ENCODE measurements around the gene PUS10. TPM values are rescaled to one million over a fixed set of nuclear protein-coding genes. Genes with fewer than 3 reads are reported as not detected.

PUS10 gene
- total and polyA plus RNA-seq, 2 experiments from 2014 or later = 6.7 to 7.1 TPM

- no peaks in the 10 kb centered on the region for H3K27me3 ChIP-seq (replicated peaks; ENCODE audit: insufficient read depth)
- no peak overlapping the region for H3K9ac ChIP-seq
- no peak overlapping the region for H3K27ac ChIP-seq
- no peak for TF ChIP-seq EZH2phosphoT487 (IDR thresholded peaks at IDR 0.05; ENCODE audit: insufficient read depth, low read depth)
- 59 to 64% methylated on average over 4 of the region's 4 CpGs for WGBS, 2 experiments (ENCODE audit: low coverage in 1 of 2, low lambda C conversion rate in 2 of 2, missing lambda C conversion rate in 2 of 2)
- H3K9me2 ChIP-seq (ENCODE audit: insufficient read depth) = no peaks in the 10 kb centered on the region
- H3K9me3 ChIP-seq (ENCODE audit: low read depth) = no peaks in the 10 kb centered on the region
- H3K4me2 ChIP-seq (ENCODE audit: unreplicated experiment) = no peak overlapping the region
- H3F3A ChIP-seq (ENCODE audit: insufficient read depth) = no peaks in the 10 kb centered on the region
- in situ Hi-C loops (cut with MboI) = loop anchor here (10.0 to 25.0 kb wide), 2 partner anchors 204 to 287 kb away; no protein-coding TSS in a partner anchor
- no peak overlapping the region for H3K4me3 ChIP-seq
- no peak overlapping the region for H2AFZ ChIP-seq
- H3K4me1 ChIP-seq (ENCODE audit: insufficient read depth) = no peaks in the 10 kb centered on the region
- DNase-seq = peak; percentile 63
- no peaks in the 10 kb centered on the region for H3K36me3 ChIP-seq (ENCODE audit: low read depth)
- H3K79me2 ChIP-seq (ENCODE audit: insufficient read depth) = no peaks in the 10 kb centered on the region
- H4K20me1 ChIP-seq (ENCODE audit: insufficient read depth) = no peaks in the 10 kb centered on the region
Observed at GRCh38 chr2:60998628-60999545, 19.2 kb downstream of the PUS10 start.

- no peaks in the 10 kb centered on the region for H3K79me2 ChIP-seq (ENCODE audit: insufficient read depth)
- H3K9me3 ChIP-seq (ENCODE audit: low read depth) = no peaks in the 10 kb centered on the region
- H3K4me1 ChIP-seq (ENCODE audit: insufficient read depth) = no peaks in the 10 kb centered on the region
- no peak for DNase-seq
- no peaks in the 10 kb centered on the region; the same call in 1 of the 2 replicates for H3K36me3 ChIP-seq (ENCODE audit: low read depth)
- in situ Hi-C loops (cut with MboI) = loop anchor here (10.0 to 25.0 kb wide), 2 partner anchors 199 to 282 kb away; no protein-coding TSS in a partner anchor
- H3F3A ChIP-seq (ENCODE audit: insufficient read depth) = no peaks in the 10 kb centered on the region
- no peaks in the 10 kb centered on the region for H4K20me1 ChIP-seq (ENCODE audit: insufficient read depth)
- no peak overlapping the region for H3K4me3 ChIP-seq
- H2AFZ ChIP-seq = no peak overlapping the region
- H3K9ac ChIP-seq = no peak overlapping the region
- no peak for TF ChIP-seq EZH2phosphoT487 (IDR thresholded peaks at IDR 0.05; ENCODE audit: insufficient read depth, low read depth)
- TF ChIP-seq EZH2 (IDR thresholded peaks at IDR 0.05; ENCODE audit: insufficient read depth, poor library complexity, severe bottlenecking) = no peak
- H3K27me3 ChIP-seq (replicated peaks; ENCODE audit: insufficient read depth) = no peaks in the 10 kb centered on the region
- no peak overlapping the region for H3K27ac ChIP-seq
- no peaks in the 10 kb centered on the region for H3K9me2 ChIP-seq (ENCODE audit: insufficient read depth)
- H3K4me2 ChIP-seq (ENCODE audit: unreplicated experiment) = no peak overlapping the region
Observed at GRCh38 chr2:60994131-60994530, 23.9 kb downstream of the PUS10 start.

- no peak overlapping the region for H2AFZ ChIP-seq
- H3K9me3 ChIP-seq (ENCODE audit: low read depth) = no peaks in the 10 kb centered on the region
- in situ Hi-C loops (cut with MboI) = loop anchor here (10.0 to 25.0 kb wide), 2 partner anchors 198 to 281 kb away; no protein-coding TSS in a partner anchor
- H3K36me3 ChIP-seq (ENCODE audit: low read depth) = no peaks in the 10 kb centered on the region; the same call in 1 of the 2 replicates
- no peaks in the 10 kb centered on the region for H3K4me1 ChIP-seq (ENCODE audit: insufficient read depth)
- no peaks in the 10 kb centered on the region for H3F3A ChIP-seq (ENCODE audit: insufficient read depth)
- H3K9me2 ChIP-seq (ENCODE audit: insufficient read depth) = no peaks in the 10 kb centered on the region
- DNase-seq = no peak
- no peak overlapping the region for H3K9ac ChIP-seq
- no peaks in the 10 kb centered on the region for H3K79me2 ChIP-seq (ENCODE audit: insufficient read depth)
- no peak overlapping the region for H3K27ac ChIP-seq
- H3K27me3 ChIP-seq (replicated peaks; ENCODE audit: insufficient read depth) = no peaks in the 10 kb centered on the region
- H3K4me3 ChIP-seq = no peak overlapping the region
- H4K20me1 ChIP-seq (ENCODE audit: insufficient read depth) = no peaks in the 10 kb centered on the region
- no peak overlapping the region for H3K4me2 ChIP-seq (ENCODE audit: unreplicated experiment)
- WGBS, 2 experiments (ENCODE audit: low coverage in 1 of 2, low lambda C conversion rate in 2 of 2, missing lambda C conversion rate in 2 of 2) = 95 to 96% methylated on average over 7 of the region's 7 CpGs
- TF ChIP-seq EZH2 (IDR thresholded peaks at IDR 0.05; ENCODE audit: insufficient read depth, poor library complexity, severe bottlenecking) (no peak), EZH2phosphoT487 (IDR thresholded peaks at IDR 0.05; ENCODE audit: insufficient read depth, low read depth) (no peak)
Observed at GRCh38 chr2:60992985-60993392, 25.1 kb downstream of the PUS10 start.

DNA sequence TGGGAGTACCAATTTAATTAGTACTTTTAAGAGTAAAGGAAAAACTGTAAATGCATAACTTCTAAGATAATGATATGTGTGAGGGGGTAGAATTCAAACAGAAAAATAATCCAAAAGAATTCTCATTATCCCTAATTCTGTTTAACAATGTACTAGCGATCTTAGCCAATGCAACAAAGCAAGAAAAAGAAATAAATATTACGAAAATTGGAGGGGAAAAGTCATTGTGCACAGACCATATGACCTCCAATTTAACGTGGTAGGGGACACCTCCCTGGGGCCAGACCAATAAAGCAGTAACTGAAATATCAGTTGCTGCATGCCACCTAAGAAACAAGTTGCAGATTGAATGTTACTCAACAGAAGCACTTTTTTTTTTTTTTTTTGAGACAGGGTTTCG lies 26.4 kb downstream of the PUS10 start:
- no peak overlapping the region for H3K4me2 ChIP-seq (ENCODE audit: unreplicated experiment)
- no peaks in the 10 kb centered on the region for H3K9me2 ChIP-seq (ENCODE audit: insufficient read depth)
- no peak overlapping the region for H3K4me3 ChIP-seq
- in situ Hi-C loops (cut with MboI) = loop anchor here (10.0 to 25.0 kb wide), 2 partner anchors 197 to 279 kb away; no protein-coding TSS in a partner anchor
- no peak for TF ChIP-seq EZH2 (IDR thresholded peaks at IDR 0.05; ENCODE audit: insufficient read depth, poor library complexity, severe bottlenecking)
- TF ChIP-seq EZH2phosphoT487 (IDR thresholded peaks at IDR 0.05; ENCODE audit: insufficient read depth, low read depth) = no peak
- no peaks in the 10 kb centered on the region for H3K4me1 ChIP-seq (ENCODE audit: insufficient read depth)
- no peaks in the 10 kb centered on the region for H3F3A ChIP-seq (ENCODE audit: insufficient read depth)
- no peaks in the 10 kb centered on the region for H4K20me1 ChIP-seq (ENCODE audit: insufficient read depth)
- no peak overlapping the region for H3K27ac ChIP-seq
- H3K9me3 ChIP-seq (ENCODE audit: low read depth) = no peaks in the 10 kb centered on the region
- no peak overlapping the region for H3K9ac ChIP-seq
- no peak overlapping the region for H2AFZ ChIP-seq
- WGBS, 2 experiments (ENCODE audit: low coverage in 1 of 2, low lambda C conversion rate in 2 of 2, missing lambda C conversion rate in 2 of 2) = 77 to 82% methylated on average over 4 of the region's 4 CpGs
- H3K79me2 ChIP-seq (ENCODE audit: insufficient read depth) = no peaks in the 10 kb centered on the region
- H3K27me3 ChIP-seq (replicated peaks; ENCODE audit: insufficient read depth) = no peaks in the 10 kb centered on the region
- DNase-seq = no peak
- no peaks in the 10 kb centered on the region; the same call in 1 of the 2 replicates for H3K36me3 ChIP-seq (ENCODE audit: low read depth)
